ENCODE results near the gene CCDC88B.

The CCDC88B gene

DNA sequence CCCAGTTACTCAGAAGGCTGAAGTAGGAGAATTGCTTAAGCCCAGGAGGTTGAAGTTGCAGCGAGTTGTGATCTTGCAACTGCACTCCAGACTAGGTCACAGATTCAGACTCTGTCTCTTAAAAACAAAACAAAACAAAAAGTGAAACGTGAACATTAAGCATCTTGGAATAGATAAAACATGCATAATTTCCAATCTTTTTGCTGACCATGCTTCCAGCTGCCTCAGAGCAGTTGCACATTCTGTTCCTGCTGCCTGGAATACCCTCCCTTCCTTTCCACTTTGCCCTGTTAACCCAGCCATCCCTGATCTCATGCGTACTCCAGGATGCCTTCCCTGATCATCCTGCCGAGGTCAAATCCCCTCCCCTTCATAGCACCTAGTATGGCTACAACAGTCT lies 718 bp upstream of the CCDC88B start:
- H3K27ac ChIP-seq (ENCODE audit: insufficient read depth in 1 of 2, low read depth in 1 of 2, low read length in 2 of 2, poor library complexity in 1 of 2, severe bottlenecking in 2 of 2): no peak overlapping the region

DNA sequence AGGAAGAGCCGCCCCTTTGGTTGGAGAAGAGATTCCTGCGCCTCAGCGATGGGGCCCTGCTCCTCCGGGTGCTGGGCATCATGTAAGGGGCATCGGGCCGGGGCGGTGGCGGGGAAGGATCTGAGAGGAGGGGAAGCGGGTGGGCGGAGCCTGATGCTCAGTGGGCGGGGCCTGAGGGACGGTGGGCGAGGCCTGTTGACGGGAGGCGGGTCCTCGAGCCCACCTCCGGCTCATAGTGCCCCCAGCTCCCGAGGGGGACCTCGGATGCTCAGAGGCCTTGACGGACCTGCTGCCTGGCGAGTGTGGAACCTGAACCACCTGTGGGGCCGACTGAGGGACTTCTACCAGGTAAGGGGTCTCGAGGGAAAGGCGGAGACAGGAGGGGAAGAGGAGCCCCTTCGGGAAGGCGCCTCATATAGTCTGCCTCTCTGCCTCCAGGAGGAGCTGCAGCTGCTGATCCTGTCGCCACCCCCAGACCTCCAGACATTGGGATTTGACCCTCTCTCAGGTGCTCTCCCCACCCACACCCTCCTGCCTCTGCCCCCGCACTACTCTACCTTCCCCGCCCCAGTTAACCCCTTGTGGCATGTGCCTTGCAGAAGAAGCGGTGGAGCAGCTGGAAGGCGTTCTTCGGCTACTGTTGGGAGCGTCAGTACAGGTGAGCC lies 799 bp downstream of the CCDC88B start:
- Histone ChIP-seq H3K36me3 (ENCODE audit: control insufficient read depth in 4 of 4, insufficient read depth in 4 of 4, low read length in 3 of 4) (peaks cover 0 to 11% (median 4%) of the 10 kb centered on the region in 4 experiments), H3K27ac (ENCODE audit: insufficient read depth in 1 of 2, low read depth in 1 of 2, low read length in 2 of 2, poor library complexity in 1 of 2, severe bottlenecking in 2 of 2) (peak overlapping the region in 1 of 2 experiments; percentile 79), H3K4me1 (ENCODE audit: control extremely low read depth in 1 of 4, control insufficient read depth in 4 of 4, insufficient read depth in 4 of 4, low read length in 3 of 4) (peaks cover 5 to 51% (median 34%) of the 10 kb centered on the region in 4 experiments), H3K27me3 (replicated peaks in 2 of 5; ENCODE audit: control insufficient read depth in 4 of 5, insufficient read depth in 5 of 5, low read length in 4 of 5) (no peaks in the 10 kb centered on the region), H3K9me3 (ENCODE audit: control extremely low read depth in 1 of 5, control insufficient read depth in 4 of 5, insufficient read depth in 2 of 5, low read depth in 1 of 5, low read length in 4 of 5) (no peaks in the 10 kb centered on the region), H3K4me3 (ENCODE audit: control insufficient read depth in 1 of 7, extremely low read depth in 1 of 7, insufficient read depth in 4 of 7, low read depth in 2 of 7, low read length in 6 of 7) (peak overlapping the region; percentile 32 to 74 (median 57))
- WGBS (ENCODE audit: insufficient coverage): 20% methylated on average over 24 of the region's 33 CpGs
- ChIA-PET CTCF (interaction anchor here (0.8 to 10.9 kb wide), 9 partner anchors 9 to 136 kb away, joined by 3 to 154 read pairs (median 3); partner anchors contain the start of genes ESRRA, PLCB3, PRDX5 and RPS6KA4), POLR2A (interaction anchor here (1.6 to 2.0 kb wide), 2 partner anchors 23 to 37 kb away, joined by 5 to 10 read pairs; partner anchors contain the start of genes PRDX5 and TRMT112)
- peak in 2 of 3 donors; percentile 65 to 73 for DNase-seq

More for the DNA sequence above, 718 bp upstream of the CCDC88B start:
- H3K4me1 ChIP-seq (ENCODE audit: control extremely low read depth in 1 of 4, control insufficient read depth in 4 of 4, insufficient read depth in 4 of 4, low read length in 3 of 4): peaks cover 5 to 64% (median 40%) of the 10 kb centered on the region in 4 experiments
- H3K4me3 ChIP-seq (ENCODE audit: control insufficient read depth in 1 of 7, extremely low read depth in 1 of 7, insufficient read depth in 4 of 7, low read depth in 2 of 7, low read length in 6 of 7): no peak overlapping the region
- CTCF ChIA-PET: interaction anchor here (0.7 to 11.1 kb wide), 4 partner anchors 7 to 21 kb away, joined by 3 to 154 read pairs (median 84); partner anchors contain the start of genes PRDX5 and RPS6KA4
- DNase-seq: no peak
- no peaks in the 10 kb centered on the region for H3K9me3 ChIP-seq (ENCODE audit: control extremely low read depth in 1 of 5, control insufficient read depth in 4 of 5, insufficient read depth in 2 of 5, low read depth in 1 of 5, low read length in 4 of 5)
- POLR2A ChIA-PET: interaction anchor here (1.0 to 2.0 kb wide), 2 partner anchors 8 to 22 kb away, joined by 5 to 10 read pairs; partner anchors contain the start of genes PRDX5 and TRMT112
- H3K27me3 ChIP-seq (replicated peaks in 2 of 5; ENCODE audit: control insufficient read depth in 4 of 5, insufficient read depth in 5 of 5, low read length in 4 of 5): no peaks in the 10 kb centered on the region
- WGBS (ENCODE audit: insufficient coverage): 90% methylated on average over 2 of the region's 4 CpGs
- peaks cover 0 to 4% (median 1%) of the 10 kb centered on the region in 4 experiments for H3K36me3 ChIP-seq (ENCODE audit: control insufficient read depth in 4 of 4, insufficient read depth in 4 of 4, low read length in 3 of 4)

DNA sequence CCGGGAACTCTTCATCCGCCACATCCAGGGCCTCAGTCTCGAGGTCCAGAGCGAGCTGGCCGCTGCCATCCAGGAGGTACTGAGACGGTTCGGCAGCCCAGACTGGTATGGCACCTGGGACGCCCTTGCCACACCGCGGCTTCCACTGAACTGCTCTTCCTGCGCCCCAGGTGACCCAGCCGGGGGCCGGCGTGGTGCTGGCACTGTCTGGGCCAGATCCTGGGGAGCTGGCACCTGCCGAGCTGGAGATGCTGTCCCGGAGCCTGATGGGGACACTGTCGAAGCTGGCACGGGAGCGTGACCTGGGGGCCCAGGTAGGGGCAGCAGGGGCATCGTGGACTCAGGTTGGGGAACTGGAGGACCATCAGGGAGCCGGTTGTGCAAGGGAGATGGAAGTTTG lies 1.4 kb downstream of the CCDC88B start:
- no peaks in the 10 kb centered on the region for H3K9me3 ChIP-seq (ENCODE audit: control extremely low read depth in 1 of 5, control insufficient read depth in 4 of 5, insufficient read depth in 2 of 5, low read depth in 1 of 5, low read length in 4 of 5)
- peaks cover 0 to 11% (median 4%) of the 10 kb centered on the region in 4 experiments for H3K36me3 ChIP-seq (ENCODE audit: control insufficient read depth in 4 of 4, insufficient read depth in 4 of 4, low read length in 3 of 4)
- peaks cover 5 to 48% (median 34%) of the 10 kb centered on the region in 4 experiments for H3K4me1 ChIP-seq (ENCODE audit: control extremely low read depth in 1 of 4, control insufficient read depth in 4 of 4, insufficient read depth in 4 of 4, low read length in 3 of 4)
- ChIA-PET POLR2A (interaction anchor here (1.6 to 2.0 kb wide), 2 partner anchors 24 to 37 kb away, joined by 5 to 10 read pairs; partner anchors contain the start of genes PRDX5 and TRMT112), CTCF (interaction anchor here (0.8 to 10.9 kb wide), 11 partner anchors 9 to 137 kb away, joined by 3 to 154 read pairs (median 3); partner anchors contain the start of genes ESRRA, PLCB3, PRDX5 and RPS6KA4)
- 96% methylated on average over 21 of the region's 21 CpGs for WGBS (ENCODE audit: insufficient coverage)
- H3K27ac ChIP-seq (ENCODE audit: insufficient read depth in 1 of 2, low read depth in 1 of 2, low read length in 2 of 2, poor library complexity in 1 of 2, severe bottlenecking in 2 of 2): no peak overlapping the region
- H3K4me3 ChIP-seq (ENCODE audit: control insufficient read depth in 1 of 7, extremely low read depth in 1 of 7, insufficient read depth in 4 of 7, low read depth in 2 of 7, low read length in 6 of 7): peak overlapping the region in 3 of 7 experiments; percentile 57 to 74 (median 62)
- no peak for DNase-seq
- no peaks in the 10 kb centered on the region for H3K27me3 ChIP-seq (replicated peaks in 2 of 5; ENCODE audit: control insufficient read depth in 4 of 5, insufficient read depth in 5 of 5, low read length in 4 of 5)

DNA sequence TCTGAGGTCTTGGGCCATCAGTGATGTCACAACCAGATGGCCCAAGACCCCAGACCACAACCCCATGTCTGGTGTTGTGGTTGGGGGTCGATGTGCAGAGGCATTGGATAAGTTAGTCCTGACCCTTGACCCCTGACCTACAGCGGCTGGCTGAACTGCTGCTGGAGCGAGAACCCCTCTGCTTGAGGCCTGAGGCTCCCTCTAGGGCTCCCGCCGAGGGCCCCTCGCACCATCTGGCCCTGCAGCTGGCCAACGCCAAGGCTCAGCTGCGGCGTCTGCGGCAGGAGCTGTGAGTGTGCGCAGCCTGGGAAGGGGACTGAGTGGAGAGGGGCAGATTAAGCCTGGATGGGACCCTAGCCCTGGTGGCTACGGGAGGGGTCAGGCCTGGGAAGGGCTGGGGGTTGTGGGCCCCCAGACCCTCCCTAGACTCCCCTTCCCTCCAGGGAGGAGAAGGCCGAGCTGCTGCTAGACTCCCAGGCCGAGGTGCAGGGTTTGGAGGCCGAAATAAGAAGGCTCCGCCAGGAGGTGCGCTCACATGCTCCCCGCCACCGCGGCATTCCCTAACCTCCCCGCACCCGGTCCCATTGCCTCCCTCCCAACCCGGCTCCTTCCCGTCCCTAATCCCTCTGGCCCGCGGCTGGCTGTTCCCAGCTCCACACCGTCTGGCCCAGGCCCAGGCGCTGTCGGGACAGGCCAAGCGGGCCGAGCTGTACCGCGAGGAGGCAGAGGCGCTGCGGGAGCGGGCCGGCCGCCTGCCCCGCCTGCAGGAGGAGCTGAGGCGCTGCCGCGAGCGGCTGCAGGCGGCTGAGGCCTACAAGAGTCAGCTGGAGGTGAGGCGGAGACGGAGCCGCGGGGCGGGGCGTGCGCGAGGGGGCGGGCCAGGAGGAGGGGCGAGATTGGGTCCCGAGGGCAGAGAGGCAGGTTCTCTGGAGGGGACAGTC lies 2.1 kb downstream of the CCDC88B start:
- peak overlapping the region in 1 of 2 experiments; percentile 58 for H3K27ac ChIP-seq (ENCODE audit: insufficient read depth in 1 of 2, low read depth in 1 of 2, low read length in 2 of 2, poor library complexity in 1 of 2, severe bottlenecking in 2 of 2)
- peak; percentile 88 to 93 (median 92) for DNase-seq
- CTCF ChIA-PET: interaction anchor here (0.9 to 10.9 kb wide), 9 partner anchors 10 to 382 kb away, joined by 3 to 154 read pairs (median 4); partner anchors contain the start of genes PLCB3, PRDX5, RPS6KA4 and TRMT112
- H3K4me3 ChIP-seq (ENCODE audit: control insufficient read depth in 1 of 7, extremely low read depth in 1 of 7, insufficient read depth in 4 of 7, low read depth in 2 of 7, low read length in 6 of 7): peak overlapping the region in 3 of 7 experiments; percentile 4 to 62 (median 45)
- no peaks in the 10 kb centered on the region for H3K9me3 ChIP-seq (ENCODE audit: control extremely low read depth in 1 of 5, control insufficient read depth in 4 of 5, insufficient read depth in 2 of 5, low read depth in 1 of 5, low read length in 4 of 5)
- H3K4me1 ChIP-seq (ENCODE audit: control extremely low read depth in 1 of 4, control insufficient read depth in 4 of 4, insufficient read depth in 4 of 4, low read length in 3 of 4): peaks cover 5 to 44% (median 35%) of the 10 kb centered on the region in 4 experiments
- no peaks in the 10 kb centered on the region for H3K27me3 ChIP-seq (replicated peaks in 2 of 5; ENCODE audit: control insufficient read depth in 4 of 5, insufficient read depth in 5 of 5, low read length in 4 of 5)
- 26% methylated on average over 43 of the region's 55 CpGs for WGBS (ENCODE audit: insufficient coverage)
- POLR2A ChIA-PET: interaction anchor here (0.6 to 1.0 kb wide), 3 partner anchors 13 to 401 kb away, joined by 3 to 4 read pairs (median 3); partner anchors contain the start of gene PRDX5
- H3K36me3 ChIP-seq (ENCODE audit: control insufficient read depth in 4 of 4, insufficient read depth in 4 of 4, low read length in 3 of 4): peaks cover 0 to 11% (median 4%) of the 10 kb centered on the region in 4 experiments

GRCh38 chr11:64342869-64343745 lies 3.1 kb downstream of the CCDC88B start:
- Histone ChIP-seq H3K4me1 (ENCODE audit: control extremely low read depth in 1 of 4, control insufficient read depth in 4 of 4, insufficient read depth in 4 of 4, low read length in 3 of 4) (peaks cover 5 to 48% (median 36%) of the 10 kb centered on the region in 4 experiments), H3K9me3 (ENCODE audit: control extremely low read depth in 1 of 5, control insufficient read depth in 4 of 5, insufficient read depth in 2 of 5, low read depth in 1 of 5, low read length in 4 of 5) (no peaks in the 10 kb centered on the region), H3K27ac (ENCODE audit: insufficient read depth in 1 of 2, low read depth in 1 of 2, low read length in 2 of 2, poor library complexity in 1 of 2, severe bottlenecking in 2 of 2) (no peak overlapping the region), H3K4me3 (ENCODE audit: control insufficient read depth in 1 of 7, extremely low read depth in 1 of 7, insufficient read depth in 4 of 7, low read depth in 2 of 7, low read length in 6 of 7) (no peak overlapping the region), H3K36me3 (ENCODE audit: control insufficient read depth in 4 of 4, insufficient read depth in 4 of 4, low read length in 3 of 4) (peaks cover 0 to 11% (median 4%) of the 10 kb centered on the region in 4 experiments), H3K27me3 (replicated peaks in 2 of 5; ENCODE audit: control insufficient read depth in 4 of 5, insufficient read depth in 5 of 5, low read length in 4 of 5) (no peaks in the 10 kb centered on the region)
- 94% methylated on average over 23 of the region's 29 CpGs for WGBS (ENCODE audit: insufficient coverage)
- ChIA-PET CTCF (interaction anchor here (0.9 to 10.9 kb wide), 9 partner anchors 8 to 381 kb away, joined by 3 to 154 read pairs (median 4); partner anchors contain the start of genes PRDX5, RPS6KA4 and TRMT112), POLR2A (interaction anchor here (0.9 to 1.0 kb wide), 2 partner anchors 12 to 25 kb away, joined by 3 to 4 read pairs; partner anchors contain the start of gene PRDX5)
- DNase-seq: no peak
